Measurements from ENCODE around the gene RIMKLA. TPM values are rescaled to one million over a fixed set of nuclear protein-coding genes. Genes with fewer than 3 reads are reported as not detected.
A peak's percentile ranks its signal among the peaks of the same experiment; 100 is the strongest.

Gene RIMKLA
- total and polyA plus RNA-seq, 2 donors (not counting 3 experiments of a cell fraction or from before 2014, with no cell fraction given) = 0.01 TPM; not detected in 1

DNA sequence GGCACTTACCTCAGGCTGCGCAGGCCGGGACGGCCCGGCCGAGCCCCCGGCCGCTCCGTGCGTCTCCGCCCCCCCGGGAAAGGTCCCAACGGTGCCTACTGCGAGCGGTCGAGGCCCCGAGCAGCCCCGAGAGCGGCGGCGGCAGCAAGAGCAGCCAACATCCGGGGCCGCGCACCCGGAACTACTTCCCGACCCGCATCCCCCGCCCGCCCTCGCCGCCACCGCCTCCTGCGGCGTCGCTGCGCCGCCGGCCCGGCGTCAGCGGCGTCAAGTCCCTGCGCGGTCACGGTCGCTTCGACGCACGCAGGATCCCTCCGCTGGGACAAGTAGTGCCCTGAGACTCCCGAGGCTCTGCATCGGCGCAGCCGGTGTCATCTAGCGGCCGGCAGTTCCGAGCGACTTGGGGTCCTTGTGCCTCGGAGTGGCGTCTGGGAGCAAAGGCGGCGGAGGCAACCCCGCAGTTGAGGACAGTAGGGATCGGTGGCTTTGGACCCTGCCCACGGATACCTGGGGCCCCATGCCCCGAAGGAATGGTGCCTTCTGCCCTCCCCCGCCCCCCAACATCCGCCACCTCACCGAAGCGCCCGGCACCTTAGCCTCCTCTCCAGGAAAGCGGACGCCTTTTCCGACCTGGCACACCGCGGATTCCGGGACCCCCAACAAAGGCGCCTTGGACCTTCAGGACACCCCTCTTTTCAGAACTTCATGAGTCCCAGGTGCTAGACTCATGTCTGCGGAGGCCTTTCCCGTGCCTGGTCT is 45.4 kb upstream of the RIMKLA start, which contains the start of gene FOXJ3:
FOXJ3 (minus strand) TSS at position 186 of the 759 bp plus-strand sequence. CDS start 24,142 bp downstream, outside the sequence.
- Histone ChIP-seq H3K4me3 (replicated peaks in 1 of 3; ENCODE audit: insufficient read depth in 1 of 3, low read depth in 1 of 3, low read length in 3 of 3) (peak within 1 kb of the TSS; percentile 79 to 88 (median 82)), H3K9ac (replicated peaks; ENCODE audit: extremely low read depth, insufficient read depth, low read length) (peak within 1 kb of the TSS; percentile 86), H3K79me2 (ENCODE audit: control insufficient read depth, insufficient read depth, low read length) (peaks cover 45% of the 10 kb centered on the region), H3K4me2 (ENCODE audit: insufficient read depth, low read length) (peak within 1 kb of the TSS; percentile 97), H3K9me3 (replicated peaks; ENCODE audit: control insufficient read depth, insufficient read depth, low read length) (no peaks in the 10 kb centered on the region), H2AFZ (ENCODE audit: low read depth, low read length) (peak within 1 kb of the TSS; percentile 97), H3K4me1 (ENCODE audit: control insufficient read depth, extremely low read depth, insufficient read depth, low read length) (peaks cover 16% of the 10 kb centered on the region), H4K20me1 (replicated peaks; ENCODE audit: control insufficient read depth, extremely low read depth, insufficient read depth, low read length) (peaks cover 9% of the 10 kb centered on the region), H3K9me1 (replicated peaks; ENCODE audit: control insufficient read depth, extremely low read depth, insufficient read depth, low read length) (no peaks in the 10 kb centered on the region), H3K27me3 (ENCODE audit: control insufficient read depth in 2 of 2, insufficient read depth in 2 of 2, low read length in 2 of 2) (no peaks in the 10 kb centered on the region), H3K36me3 (ENCODE audit: control insufficient read depth in 2 of 2, extremely low read depth in 1 of 2, insufficient read depth in 2 of 2, low read length in 2 of 2) (no peaks in the 10 kb centered on the region), H3K27ac (ENCODE audit: insufficient read depth, low read depth, low read length) (peak within 1 kb of the TSS; percentile 68)
- TF ChIP-seq MYC (IDR thresholded peaks at IDR 0.05; ENCODE audit: low read depth, low read length) (peak; percentile 70), JUN (IDR thresholded peaks at IDR 0.05; ENCODE audit: borderline replicate concordance, insufficient read depth, insufficient read length, low read depth) (no peak), POLR2AphosphoS5 (IDR thresholded peaks at IDR 0.05; ENCODE audit: insufficient read depth, low read depth, low read length) (peak; percentile 97), MAX (IDR thresholded peaks at IDR 0.05; ENCODE audit: insufficient read depth, insufficient read length) (peak; percentile 49), POLR2A (IDR thresholded peaks at IDR 0.05; ENCODE audit: low read depth, low read length) (peak; percentile 95), GATA2 (IDR thresholded peaks at IDR 0.05; ENCODE audit: insufficient read depth, insufficient read length, low read depth, low read length) (no peak), EZH2 (IDR thresholded peaks at IDR 0.05; ENCODE audit: borderline replicate concordance, low read depth, low read length, severe bottlenecking) (no peak), FOS (IDR thresholded peaks at IDR 0.05; ENCODE audit: borderline replicate concordance, insufficient read depth, low read length) (no peak)
- TF ChIP-seq, protein P1, sequence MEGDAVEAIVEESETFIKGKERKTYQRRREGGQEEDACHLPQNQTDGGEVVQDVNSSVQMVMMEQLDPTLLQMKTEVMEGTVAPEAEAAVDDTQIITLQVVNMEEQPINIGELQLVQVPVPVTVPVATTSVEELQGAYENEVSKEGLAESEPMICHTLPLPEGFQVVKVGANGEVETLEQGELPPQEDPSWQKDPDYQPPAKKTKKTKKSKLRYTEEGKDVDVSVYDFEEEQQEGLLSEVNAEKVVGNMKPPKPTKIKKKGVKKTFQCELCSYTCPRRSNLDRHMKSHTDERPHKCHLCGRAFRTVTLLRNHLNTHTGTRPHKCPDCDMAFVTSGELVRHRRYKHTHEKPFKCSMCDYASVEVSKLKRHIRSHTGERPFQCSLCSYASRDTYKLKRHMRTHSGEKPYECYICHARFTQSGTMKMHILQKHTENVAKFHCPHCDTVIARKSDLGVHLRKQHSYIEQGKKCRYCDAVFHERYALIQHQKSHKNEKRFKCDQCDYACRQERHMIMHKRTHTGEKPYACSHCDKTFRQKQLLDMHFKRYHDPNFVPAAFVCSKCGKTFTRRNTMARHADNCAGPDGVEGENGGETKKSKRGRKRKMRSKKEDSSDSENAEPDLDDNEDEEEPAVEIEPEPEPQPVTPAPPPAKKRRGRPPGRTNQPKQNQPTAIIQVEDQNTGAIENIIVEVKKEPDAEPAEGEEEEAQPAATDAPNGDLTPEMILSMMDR (IDR thresholded peaks at IDR 0.05; ENCODE audit: extremely low read depth in 1 of 2, insufficient read depth in 1 of 2, low read depth in 1 of 2, low read length in 2 of 2) = no peak
- ChIA-PET POLR2A (no interaction called here), CTCF (interaction anchor here (0.6 to 3.9 kb wide), 5 partner anchors 9 to 162 kb away, joined by 3 to 19 read pairs (median 17); no protein-coding TSS in a partner anchor)
- DNase-seq (ENCODE audit: low read depth, low spot score) (peak; percentile 91), FAIRE-seq (peak; percentile 73)
- intact Hi-C loops (cut with micrococcal nuclease) (loop anchor here (2.0 to 10.0 kb wide), 5 partner anchors 14 to 350 kb away; partner anchors contain the start of genes CCDC30, PPIH and YBX1), dilution Hi-C loops (cut with MboI; ENCODE audit: extremely low pct_ligation_motif_present, low sequenced_read_pairs) (no loop called here)
- TSS peak; percentile 74 for BruUV-seq (replicated peaks)
